ENCODE results near the gene RRAGD. TPM values are rescaled to one million over a fixed set of nuclear protein-coding genes. Genes with fewer than 3 reads are reported as not detected.

The RRAGD gene
- total RNA-seq, 1 donor from 2014 or later = 3.4 TPM

- FAIRE-seq = no peak
- Histone ChIP-seq H3K27me3 (ENCODE audit: control insufficient read depth, insufficient read depth, low read length) (no peaks in the 10 kb centered on the region), H3K36me3 (ENCODE audit: control insufficient read depth, insufficient read depth, low read length) (no peaks in the 10 kb centered on the region), H3K4me3 (ENCODE audit: low read depth, low read length) (no peak overlapping the region)
- TF ChIP-seq, protein P1, sequence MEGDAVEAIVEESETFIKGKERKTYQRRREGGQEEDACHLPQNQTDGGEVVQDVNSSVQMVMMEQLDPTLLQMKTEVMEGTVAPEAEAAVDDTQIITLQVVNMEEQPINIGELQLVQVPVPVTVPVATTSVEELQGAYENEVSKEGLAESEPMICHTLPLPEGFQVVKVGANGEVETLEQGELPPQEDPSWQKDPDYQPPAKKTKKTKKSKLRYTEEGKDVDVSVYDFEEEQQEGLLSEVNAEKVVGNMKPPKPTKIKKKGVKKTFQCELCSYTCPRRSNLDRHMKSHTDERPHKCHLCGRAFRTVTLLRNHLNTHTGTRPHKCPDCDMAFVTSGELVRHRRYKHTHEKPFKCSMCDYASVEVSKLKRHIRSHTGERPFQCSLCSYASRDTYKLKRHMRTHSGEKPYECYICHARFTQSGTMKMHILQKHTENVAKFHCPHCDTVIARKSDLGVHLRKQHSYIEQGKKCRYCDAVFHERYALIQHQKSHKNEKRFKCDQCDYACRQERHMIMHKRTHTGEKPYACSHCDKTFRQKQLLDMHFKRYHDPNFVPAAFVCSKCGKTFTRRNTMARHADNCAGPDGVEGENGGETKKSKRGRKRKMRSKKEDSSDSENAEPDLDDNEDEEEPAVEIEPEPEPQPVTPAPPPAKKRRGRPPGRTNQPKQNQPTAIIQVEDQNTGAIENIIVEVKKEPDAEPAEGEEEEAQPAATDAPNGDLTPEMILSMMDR (IDR thresholded peaks at IDR 0.05; ENCODE audit: insufficient read depth, low read length, severe bottlenecking) = no peak
- no peak for DNase-seq (ENCODE audit: low read depth)
Measured at GRCh38 chr6:89430201-89430962, 18.3 kb upstream of the RRAGD start.

- no peak for DNase-seq (ENCODE audit: low read depth)
- FAIRE-seq = no peak
- H3K36me3 ChIP-seq (ENCODE audit: control insufficient read depth, insufficient read depth, low read length) = no peaks in the 10 kb centered on the region
- TF ChIP-seq, protein P1 (IDR thresholded peaks at IDR 0.05; ENCODE audit: insufficient read depth, low read length, severe bottlenecking) = no peak
- H3K4me3 ChIP-seq (ENCODE audit: low read depth, low read length) = no peak overlapping the region
- H3K27me3 ChIP-seq (ENCODE audit: control insufficient read depth, insufficient read depth, low read length) = peaks cover 13% of the 10 kb centered on the region
Measured at GRCh38 chr6:89416796-89417195, 4.7 kb upstream of the RRAGD start.

- Histone ChIP-seq H3K4me3 (ENCODE audit: low read depth, low read length) (no peak overlapping the region), H3K36me3 (ENCODE audit: control insufficient read depth, insufficient read depth, low read length) (no peaks in the 10 kb centered on the region), H3K27me3 (ENCODE audit: control insufficient read depth, insufficient read depth, low read length) (peaks cover 20% of the 10 kb centered on the region)
- FAIRE-seq (no peak), DNase-seq (ENCODE audit: low read depth) (no peak)
- TF ChIP-seq, protein P1 (IDR thresholded peaks at IDR 0.05; ENCODE audit: insufficient read depth, low read length, severe bottlenecking) = no peak
Measured at GRCh38 chr6:89415185-89415584, 3.1 kb upstream of the RRAGD start.

DNA sequence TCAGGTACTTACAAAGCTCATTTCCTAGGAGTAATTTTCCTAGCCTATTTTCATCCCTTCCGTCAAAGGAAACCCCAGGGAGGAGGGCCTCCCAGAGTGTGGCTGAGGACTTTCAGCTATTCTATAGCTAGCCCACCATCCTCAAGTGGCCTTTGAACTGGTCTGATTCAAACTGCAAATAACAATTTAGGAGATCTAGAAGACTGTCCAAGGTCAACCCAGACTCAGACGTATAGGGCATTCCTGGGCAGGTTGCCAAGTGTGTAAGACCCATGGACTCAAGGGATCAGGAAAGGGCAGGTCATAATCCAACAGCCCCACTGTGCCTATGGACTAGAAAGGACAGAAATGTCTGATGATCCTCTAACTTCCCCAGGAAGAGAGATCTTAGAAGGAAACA, 2.1 kb upstream of the RRAGD start:
- TF ChIP-seq, protein P1 (IDR thresholded peaks at IDR 0.05; ENCODE audit: insufficient read depth, low read length, severe bottlenecking) = no peak
- H3K27me3 ChIP-seq (ENCODE audit: control insufficient read depth, insufficient read depth, low read length) = peaks cover 23% of the 10 kb centered on the region
- DNase-seq (ENCODE audit: low read depth) (no peak), FAIRE-seq (no peak)
- H3K36me3 ChIP-seq (ENCODE audit: control insufficient read depth, insufficient read depth, low read length) = no peaks in the 10 kb centered on the region
- no peak overlapping the region for H3K4me3 ChIP-seq (ENCODE audit: low read depth, low read length)

DNA sequence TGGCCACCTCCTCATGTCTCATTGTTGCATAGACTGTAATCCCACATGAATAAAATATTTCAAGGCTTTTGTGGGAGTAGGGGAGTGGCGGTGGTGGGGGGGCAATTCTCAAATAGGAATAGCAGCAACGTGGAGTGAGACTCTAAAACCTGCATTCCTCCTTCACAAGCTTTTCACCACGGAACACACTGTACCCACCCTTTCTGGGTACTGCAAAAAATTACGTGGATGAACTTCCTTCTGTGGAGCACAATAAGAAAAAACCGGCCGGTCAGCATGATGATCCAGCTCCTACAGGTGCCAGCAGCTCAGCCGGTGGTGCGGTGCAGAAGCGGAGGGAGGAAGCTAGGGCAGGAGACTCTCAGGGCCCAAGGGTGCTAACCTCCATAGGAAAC, 930 bp upstream of the RRAGD start:
- DNase-seq (ENCODE audit: low read depth) (no peak), FAIRE-seq (no peak)
- no peak overlapping the region for H3K4me3 ChIP-seq (ENCODE audit: low read depth, low read length)
- H3K36me3 ChIP-seq (ENCODE audit: control insufficient read depth, insufficient read depth, low read length) = no peaks in the 10 kb centered on the region
- H3K27me3 ChIP-seq (ENCODE audit: control insufficient read depth, insufficient read depth, low read length) = peaks cover 23% of the 10 kb centered on the region
- TF ChIP-seq, protein P1 (IDR thresholded peaks at IDR 0.05; ENCODE audit: insufficient read depth, low read length, severe bottlenecking) = no peak
